ENCODE measurements around the gene MMP11.

GRCh38 chr22:23804781-23805291, 32.2 kb downstream of the MMP11 start:
- TF ChIP-seq, protein P1, sequence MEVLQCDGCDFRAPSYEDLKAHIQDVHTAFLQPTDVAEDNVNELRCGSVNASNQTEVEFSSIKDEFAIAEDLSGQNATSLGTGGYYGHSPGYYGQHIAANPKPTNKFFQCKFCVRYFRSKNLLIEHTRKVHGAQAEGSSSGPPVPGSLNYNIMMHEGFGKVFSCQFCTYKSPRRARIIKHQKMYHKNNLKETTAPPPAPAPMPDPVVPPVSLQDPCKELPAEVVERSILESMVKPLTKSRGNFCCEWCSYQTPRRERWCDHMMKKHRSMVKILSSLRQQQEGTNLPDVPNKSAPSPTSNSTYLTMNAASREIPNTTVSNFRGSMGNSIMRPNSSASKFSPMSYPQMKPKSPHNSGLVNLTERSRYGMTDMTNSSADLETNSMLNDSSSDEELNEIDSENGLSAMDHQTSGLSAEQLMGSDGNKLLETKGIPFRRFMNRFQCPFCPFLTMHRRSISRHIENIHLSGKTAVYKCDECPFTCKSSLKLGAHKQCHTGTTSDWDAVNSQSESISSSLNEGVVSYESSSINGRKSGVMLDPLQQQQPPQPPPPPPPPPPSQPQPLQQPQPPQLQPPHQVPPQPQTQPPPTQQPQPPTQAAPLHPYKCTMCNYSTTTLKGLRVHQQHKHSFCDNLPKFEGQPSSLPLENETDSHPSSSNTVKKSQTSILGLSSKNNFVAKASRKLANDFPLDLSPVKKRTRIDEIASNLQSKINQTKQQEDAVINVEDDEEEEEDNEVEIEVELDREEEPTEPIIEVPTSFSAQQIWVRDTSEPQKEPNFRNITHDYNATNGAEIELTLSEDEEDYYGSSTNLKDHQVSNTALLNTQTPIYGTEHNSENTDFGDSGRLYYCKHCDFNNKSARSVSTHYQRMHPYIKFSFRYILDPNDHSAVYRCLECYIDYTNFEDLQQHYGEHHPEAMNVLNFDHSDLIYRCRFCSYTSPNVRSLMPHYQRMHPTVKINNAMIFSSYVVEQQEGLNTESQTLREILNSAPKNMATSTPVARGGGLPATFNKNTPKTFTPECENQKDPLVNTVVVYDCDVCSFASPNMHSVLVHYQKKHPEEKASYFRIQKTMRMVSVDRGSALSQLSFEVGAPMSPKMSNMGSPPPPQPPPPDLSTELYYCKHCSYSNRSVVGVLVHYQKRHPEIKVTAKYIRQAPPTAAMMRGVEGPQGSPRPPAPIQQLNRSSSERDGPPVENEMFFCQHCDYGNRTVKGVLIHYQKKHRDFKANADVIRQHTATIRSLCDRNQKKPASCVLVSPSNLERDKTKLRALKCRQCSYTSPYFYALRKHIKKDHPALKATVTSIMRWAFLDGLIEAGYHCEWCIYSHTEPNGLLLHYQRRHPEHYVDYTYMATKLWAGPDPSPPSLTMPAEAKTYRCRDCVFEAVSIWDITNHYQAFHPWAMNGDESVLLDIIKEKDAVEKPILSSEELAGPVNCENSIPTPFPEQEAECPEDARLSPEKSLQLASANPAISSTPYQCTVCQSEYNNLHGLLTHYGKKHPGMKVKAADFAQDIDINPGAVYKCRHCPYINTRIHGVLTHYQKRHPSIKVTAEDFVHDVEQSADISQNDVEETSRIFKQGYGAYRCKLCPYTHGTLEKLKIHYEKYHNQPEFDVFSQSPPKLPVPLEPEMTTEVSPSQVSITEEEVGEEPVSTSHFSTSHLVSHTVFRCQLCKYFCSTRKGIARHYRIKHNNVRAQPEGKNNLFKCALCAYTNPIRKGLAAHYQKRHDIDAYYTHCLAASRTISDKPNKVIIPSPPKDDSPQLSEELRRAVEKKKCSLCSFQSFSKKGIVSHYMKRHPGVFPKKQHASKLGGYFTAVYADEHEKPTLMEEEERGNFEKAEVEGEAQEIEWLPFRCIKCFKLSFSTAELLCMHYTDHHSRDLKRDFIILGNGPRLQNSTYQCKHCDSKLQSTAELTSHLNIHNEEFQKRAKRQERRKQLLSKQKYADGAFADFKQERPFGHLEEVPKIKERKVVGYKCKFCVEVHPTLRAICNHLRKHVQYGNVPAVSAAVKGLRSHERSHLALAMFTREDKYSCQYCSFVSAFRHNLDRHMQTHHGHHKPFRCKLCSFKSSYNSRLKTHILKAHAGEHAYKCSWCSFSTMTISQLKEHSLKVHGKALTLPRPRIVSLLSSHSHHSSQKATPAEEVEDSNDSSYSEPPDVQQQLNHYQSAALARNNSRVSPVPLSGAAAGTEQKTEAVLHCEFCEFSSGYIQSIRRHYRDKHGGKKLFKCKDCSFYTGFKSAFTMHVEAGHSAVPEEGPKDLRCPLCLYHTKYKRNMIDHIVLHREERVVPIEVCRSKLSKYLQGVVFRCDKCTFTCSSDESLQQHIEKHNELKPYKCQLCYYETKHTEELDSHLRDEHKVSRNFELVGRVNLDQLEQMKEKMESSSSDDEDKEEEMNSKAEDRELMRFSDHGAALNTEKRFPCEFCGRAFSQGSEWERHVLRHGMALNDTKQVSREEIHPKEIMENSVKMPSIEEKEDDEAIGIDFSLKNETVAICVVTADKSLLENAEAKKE (CRISPR knock-in tag; IDR thresholded peaks at IDR 0.05): no peak
- TF ChIP-seq POLR2AphosphoS5 (IDR thresholded peaks at IDR 0.05; ENCODE audit: low read depth): no peak
